GM18517 (cell line): Measurements from ENCODE around the gene CD8B2.
"Not testable (repeated sequence)": the region's sequence is repeated elsewhere in the genome, so short reads cannot be mapped to it uniquely, and the experiment has no call there.

Experiments used
- ATAC-seq: cut with Tn5 transposase; IDR thresholded peaks from one replicate; pipeline ENCODE4 v1.9.1; 2021; ENCODE audit warnings: mild to moderate bottlenecking, moderate library complexity; ENCODE audit not compliant: unreplicated experiment

Gene CD8B2

GRCh38 chr2:106511476-106511901, 24.3 kb downstream of the CD8B2 start:
- not testable (repeated sequence) for ATAC-seq

GRCh38 chr2:106511934-106512333, 24.8 kb downstream of the CD8B2 start:
- ATAC-seq, result not testable (repeated sequence)

- not testable (repeated sequence) for ATAC-seq
Measured at GRCh38 chr2:106513391-106513790, 26.2 kb downstream of the CD8B2 start.

- ATAC-seq, result not testable (repeated sequence)
Measured at GRCh38 chr2:106514827-106515226, 27.7 kb downstream of the CD8B2 start.

- no peak for ATAC-seq
Measured at GRCh38 chr2:106516436-106516835, 29.3 kb downstream of the CD8B2 start.

GRCh38 chr2:106516864-106517263, 29.7 kb downstream of the CD8B2 start:
- ATAC-seq, result no peak

GRCh38 chr2:106517329-106517728, 30.2 kb downstream of the CD8B2 start:
- ATAC-seq, result no peak

- ATAC-seq, result no peak
Measured at GRCh38 chr2:106519767-106520166, 32.6 kb downstream of the CD8B2 start.

- ATAC-seq, result no peak
Measured at GRCh38 chr2:106521016-106521415, 33.9 kb downstream of the CD8B2 start.

- no peak for ATAC-seq
Measured at GRCh38 chr2:106523976-106524665, 37.0 kb downstream of the CD8B2 start.

- no peak for ATAC-seq
Measured at GRCh38 chr2:106530866-106531265, 43.7 kb downstream of the CD8B2 start.

GRCh38 chr2:106531676-106532214, 44.6 kb downstream of the CD8B2 start:
- ATAC-seq, result no peak

GRCh38 chr2:106532236-106532635, 45.1 kb downstream of the CD8B2 start:
- no peak for ATAC-seq

GRCh38 chr2:106534471-106534870, 47.3 kb downstream of the CD8B2 start:
- no peak for ATAC-seq

GRCh38 chr2:106536490-106536889, 49.3 kb downstream of the CD8B2 start:
- no peak for ATAC-seq

GRCh38 chr2:106537047-106537446, 49.9 kb downstream of the CD8B2 start:
- no peak for ATAC-seq

GRCh38 chr2:106537791-106538191, 50.6 kb downstream of the CD8B2 start:
- no peak for ATAC-seq

- ATAC-seq, result no peak
Measured at GRCh38 chr2:106540886-106541285, 53.7 kb downstream of the CD8B2 start.

GRCh38 chr2:106541333-106541732, 54.2 kb downstream of the CD8B2 start:
- no peak for ATAC-seq

- peak; percentile 96 for ATAC-seq
Measured at GRCh38 chr2:106542746-106543359, 55.7 kb downstream of the CD8B2 start.

GRCh38 chr2:106545007-106545406, 57.8 kb downstream of the CD8B2 start:
- ATAC-seq, result no peak

- no peak for ATAC-seq
Measured at GRCh38 chr2:106546391-106546990, 59.3 kb downstream of the CD8B2 start.
